Muscle layer of duodenum (tissue), 2 donors: ENCODE measurements around the gene EDRF1.

Experiments
- H3K27ac ChIP-seq: one replicate; pipeline ENCODE4 v1.7.0; 2013; ENCODE audit warnings: mild to moderate bottlenecking, low read length
- H3K27me3 ChIP-seq: one replicate; pipeline ENCODE4 v1.7.0; 2013; ENCODE audit warnings: low read depth, mild to moderate bottlenecking, control low read depth, low read length
- H3K36me3 ChIP-seq, 2 donors: one replicate each; pipeline ENCODE4 v1.7.0; 2013; ENCODE audit warnings: low read length in 2 of 2, control low read depth in 1 of 2, mild to moderate bottlenecking in 1 of 2; ENCODE audit not compliant: insufficient read depth in 2 of 2, control insufficient read depth in 1 of 2
- H3K4me1 ChIP-seq, 2 donors: one replicate each; pipeline ENCODE4 v1.7.0; 2013; ENCODE audit warnings: low read length in 2 of 2, mild to moderate bottlenecking in 2 of 2, control low read depth in 1 of 2, moderate library complexity in 1 of 2; ENCODE audit not compliant: insufficient read depth in 2 of 2, control insufficient read depth in 1 of 2
- H3K4me3 ChIP-seq, 2 donors: one replicate each; pipeline ENCODE4 v1.7.0; 2013; ENCODE audit warnings: low read length in 2 of 2, low read depth in 1 of 2, mild to moderate bottlenecking in 1 of 2
- H3K9me3 ChIP-seq, 2 donors: one replicate each; pipeline ENCODE4 v1.7.0; 2013; ENCODE audit warnings: low read length in 2 of 2, control low read depth in 1 of 2, mild to moderate bottlenecking in 1 of 2; ENCODE audit not compliant: control insufficient read depth in 1 of 2
- donor health status: healthy.

EDRF1 gene

GRCh38 chr10:125739994-125740679, 20.6 kb downstream of the EDRF1 start:
- Histone ChIP-seq H3K4me3 (no peak overlapping the region), H3K9me3 (no peaks in the 10 kb centered on the region), H3K27ac (no peak overlapping the region), H3K27me3 (no peaks in the 10 kb centered on the region), H3K4me1 (no peaks in the 10 kb centered on the region), H3K36me3 (peaks cover 81 to 86% of the 10 kb centered on the region in 2 donors)

GRCh38 chr10:125742465-125742864, 23.0 kb downstream of the EDRF1 start:
- Histone ChIP-seq H3K4me3 (no peak overlapping the region), H3K4me1 (no peaks in the 10 kb centered on the region), H3K36me3 (peaks cover 76 to 81% of the 10 kb centered on the region in 2 donors), H3K27me3 (no peaks in the 10 kb centered on the region), H3K9me3 (no peaks in the 10 kb centered on the region), H3K27ac (no peak overlapping the region)

- H3K9me3 ChIP-seq = no peaks in the 10 kb centered on the region
- H3K27ac ChIP-seq = no peak overlapping the region
- no peak overlapping the region for H3K4me3 ChIP-seq
- H3K4me1 ChIP-seq = no peaks in the 10 kb centered on the region
- peaks cover 70 to 80% of the 10 kb centered on the region in 2 donors for H3K36me3 ChIP-seq
- H3K27me3 ChIP-seq = no peaks in the 10 kb centered on the region
These were observed 25.4 kb downstream of the EDRF1 start for GRCh38 chr10:125744909-125745308.

GRCh38 chr10:125747417-125747816, 27.9 kb downstream of the EDRF1 start:
- H3K4me3 ChIP-seq = no peak overlapping the region
- no peaks in the 10 kb centered on the region for H3K27me3 ChIP-seq
- no peaks in the 10 kb centered on the region for H3K9me3 ChIP-seq
- no peak overlapping the region for H3K27ac ChIP-seq
- H3K4me1 ChIP-seq = no peaks in the 10 kb centered on the region
- H3K36me3 ChIP-seq = peaks cover 68 to 80% of the 10 kb centered on the region in 2 donors

- Histone ChIP-seq H3K9me3 (no peaks in the 10 kb centered on the region), H3K4me3 (no peak overlapping the region), H3K27me3 (no peaks in the 10 kb centered on the region), H3K4me1 (no peaks in the 10 kb centered on the region), H3K27ac (no peak overlapping the region), H3K36me3 (peaks cover 59 to 76% of the 10 kb centered on the region in 2 donors)
These were observed 36.7 kb downstream of the EDRF1 start for GRCh38 chr10:125756196-125756595.

GRCh38 chr10:125756853-125757487, 37.5 kb downstream of the EDRF1 start:
- Histone ChIP-seq H3K36me3 (peaks cover 56 to 71% of the 10 kb centered on the region in 2 donors), H3K4me1 (no peaks in the 10 kb centered on the region), H3K27ac (no peak overlapping the region), H3K9me3 (no peaks in the 10 kb centered on the region), H3K4me3 (no peak overlapping the region), H3K27me3 (no peaks in the 10 kb centered on the region)

- Histone ChIP-seq H3K9me3 (no peaks in the 10 kb centered on the region), H3K36me3 (peaks cover 54 to 71% of the 10 kb centered on the region in 2 donors), H3K4me3 (no peak overlapping the region), H3K27me3 (no peaks in the 10 kb centered on the region), H3K27ac (no peak overlapping the region), H3K4me1 (no peaks in the 10 kb centered on the region)
These were observed 38.2 kb downstream of the EDRF1 start for GRCh38 chr10:125757742-125758141.

- no peaks in the 10 kb centered on the region for H3K27me3 ChIP-seq
- no peak overlapping the region for H3K27ac ChIP-seq
- no peaks in the 10 kb centered on the region for H3K4me1 ChIP-seq
- peaks cover 46 to 61% of the 10 kb centered on the region in 2 donors for H3K36me3 ChIP-seq
- H3K9me3 ChIP-seq = no peaks in the 10 kb centered on the region
- H3K4me3 ChIP-seq = no peak overlapping the region
These were observed 42.5 kb downstream of the EDRF1 start for GRCh38 chr10:125761961-125762360.

- Histone ChIP-seq H3K4me1 (peaks cover 0 to 7% of the 10 kb centered on the region in 2 donors), H3K4me3 (no peak overlapping the region), H3K27ac (no peak overlapping the region), H3K36me3 (peaks cover 41 to 51% of the 10 kb centered on the region in 2 donors), H3K27me3 (no peaks in the 10 kb centered on the region), H3K9me3 (no peaks in the 10 kb centered on the region)
These were observed 43.5 kb downstream of the EDRF1 start for GRCh38 chr10:125762692-125763648.

GRCh38 chr10:125765835-125766234, 46.3 kb downstream of the EDRF1 start:
- Histone ChIP-seq H3K27ac (no peak overlapping the region), H3K36me3 (peaks cover 32 to 34% of the 10 kb centered on the region in 2 donors), H3K27me3 (no peaks in the 10 kb centered on the region)

GRCh38 chr10:125766511-125766910, 47.0 kb downstream of the EDRF1 start:
- H3K36me3 ChIP-seq = peaks cover 27 to 34% of the 10 kb centered on the region in 2 donors
- H3K4me1 ChIP-seq = peaks cover 6 to 20% of the 10 kb centered on the region in 2 donors
- no peaks in the 10 kb centered on the region for H3K27me3 ChIP-seq
- no peaks in the 10 kb centered on the region for H3K9me3 ChIP-seq
- H3K4me3 ChIP-seq = no peak overlapping the region
- no peak overlapping the region for H3K27ac ChIP-seq

More at GRCh38 chr10:125765835-125766234, 46.3 kb downstream of the EDRF1 start:
- Histone ChIP-seq H3K9me3 (no peaks in the 10 kb centered on the region), H3K4me3 (no peak overlapping the region), H3K4me1 (peaks cover 6 to 20% of the 10 kb centered on the region in 2 donors)
